HT-29 (cell line): ENCODE data around the gene NCOA1. TPM values are rescaled to one million over a fixed set of nuclear protein-coding genes. Genes with fewer than 3 reads are reported as not detected.
"Not testable (repeated sequence)": the region's sequence is repeated elsewhere in the genome, so short reads cannot be mapped to it uniquely, and the experiment has no call there.

ENCODE experiments used
- DNase-seq: peaks from one replicate; pipeline ENCODE4 v3.0.0-alpha.2; 2015; ENCODE audit warnings: low spot score
- total RNA-seq: library from RNA; depleted of rRNA; stranded (reverse); fragments of >200 nt; shearing (Covaris generic); gene quantifications from 2 replicates; pipeline ENCODE4 v1.2.3, GENCODE V29; 2014

Gene NCOA1
- total RNA-seq, 1 experiment from 2014 or later = 4.0 TPM

GRCh38 chr2:24505534-24506275, 14.7 kb downstream of the NCOA1 start:
- DNase-seq = no peak

- DNase-seq = no peak
Measured at GRCh38 chr2:24507549-24507948, 16.5 kb downstream of the NCOA1 start.

GRCh38 chr2:24508878-24509277, 17.8 kb downstream of the NCOA1 start:
- DNase-seq = no peak

- no peak for DNase-seq
Measured at GRCh38 chr2:24509425-24509824, 18.4 kb downstream of the NCOA1 start.

- DNase-seq = no peak
Measured at GRCh38 chr2:24509840-24510239, 18.8 kb downstream of the NCOA1 start.

GRCh38 chr2:24510771-24511170, 19.7 kb downstream of the NCOA1 start:
- DNase-seq = no peak

- no peak for DNase-seq
Measured at GRCh38 chr2:24511198-24511597, 20.1 kb downstream of the NCOA1 start.

GRCh38 chr2:24511894-24512293, 20.8 kb downstream of the NCOA1 start:
- no peak for DNase-seq

GRCh38 chr2:24512404-24512803, 21.4 kb downstream of the NCOA1 start:
- no peak for DNase-seq

GRCh38 chr2:24512831-24513230, 21.8 kb downstream of the NCOA1 start:
- no peak for DNase-seq

- DNase-seq = no peak
Measured at GRCh38 chr2:24513281-24514071, 22.4 kb downstream of the NCOA1 start.

GRCh38 chr2:24514820-24515219, 23.8 kb downstream of the NCOA1 start:
- no peak for DNase-seq

- no peak for DNase-seq
Measured at GRCh38 chr2:24515335-24515734, 24.3 kb downstream of the NCOA1 start.

GRCh38 chr2:24515831-24516230, 24.8 kb downstream of the NCOA1 start:
- DNase-seq = no peak

GRCh38 chr2:24517247-24517646, 26.2 kb downstream of the NCOA1 start:
- DNase-seq = no peak

- DNase-seq = no peak
Measured at GRCh38 chr2:24520175-24520574, 29.1 kb downstream of the NCOA1 start.

GRCh38 chr2:24521162-24521857, 30.3 kb downstream of the NCOA1 start:
- no peak for DNase-seq

GRCh38 chr2:24521975-24522639, 31.1 kb downstream of the NCOA1 start:
- DNase-seq = peak; percentile 27

GRCh38 chr2:24527536-24527935, 36.5 kb downstream of the NCOA1 start:
- no peak for DNase-seq

- no peak for DNase-seq
Measured at GRCh38 chr2:24530796-24531195, 39.7 kb downstream of the NCOA1 start.

- not testable (repeated sequence) for DNase-seq
Measured at GRCh38 chr2:24531610-24532009, 40.6 kb downstream of the NCOA1 start.

- not testable (repeated sequence) for DNase-seq
Measured at GRCh38 chr2:24532057-24532456, 41.0 kb downstream of the NCOA1 start.
